Body of pancreas (tissue), 4 donors: ENCODE data around the gene MID1.

Experiments used
- POLR2A ChIP-seq, 3 donors: fragments of 450-650 bp; IDR thresholded peaks; one replicate each; pipeline ENCODE4 v1.6.1; 2016; ENCODE audit warnings: antibody characterized with exemption in 3 of 3, mild to moderate bottlenecking in 2 of 3
- TF ChIP-seq, protein P1 (sequence below), 7 experiments: fragments of 450-650 bp in 4 of 7; fragments of 200-600 bp in 3 of 7; sonication (generic) in 3 of 7; IDR thresholded peaks; one replicate each; pipeline ENCODE4 v1.5.1; 2016 to 2019; ENCODE audit warnings: antibody characterized with exemption in 7 of 7

DNA sequence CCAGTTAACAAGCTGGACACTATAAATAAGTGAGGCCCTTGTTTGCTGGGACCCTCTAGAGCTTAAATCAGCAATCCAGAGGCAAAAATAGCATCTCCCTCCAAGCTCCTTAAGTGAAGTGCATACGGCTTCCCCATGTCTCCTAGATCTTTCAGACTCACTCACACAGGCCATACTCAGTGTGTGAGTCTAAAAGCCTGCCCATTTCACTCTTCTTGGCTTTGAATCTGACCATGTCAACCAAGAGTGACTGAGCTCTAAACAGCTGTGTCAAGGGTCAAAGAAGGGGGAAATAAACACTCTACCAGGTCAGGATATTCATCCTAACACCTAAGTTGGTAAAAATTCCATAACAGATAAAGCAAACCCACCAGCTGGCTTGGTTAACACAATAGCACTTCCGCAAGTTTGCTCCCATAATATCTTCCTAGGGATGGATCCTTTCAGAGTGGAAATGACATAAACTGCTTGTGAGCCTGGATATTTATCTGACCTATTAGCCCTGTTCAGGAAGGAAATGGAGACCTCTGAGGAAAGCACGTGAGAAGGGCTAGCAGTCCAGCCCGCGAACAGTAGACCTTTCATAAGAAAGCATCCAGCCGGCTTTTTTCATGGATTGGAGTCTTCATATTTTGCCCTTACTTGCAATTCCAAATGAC is 65.6 kb downstream of the MID1 start:
- TF ChIP-seq, protein P1, sequence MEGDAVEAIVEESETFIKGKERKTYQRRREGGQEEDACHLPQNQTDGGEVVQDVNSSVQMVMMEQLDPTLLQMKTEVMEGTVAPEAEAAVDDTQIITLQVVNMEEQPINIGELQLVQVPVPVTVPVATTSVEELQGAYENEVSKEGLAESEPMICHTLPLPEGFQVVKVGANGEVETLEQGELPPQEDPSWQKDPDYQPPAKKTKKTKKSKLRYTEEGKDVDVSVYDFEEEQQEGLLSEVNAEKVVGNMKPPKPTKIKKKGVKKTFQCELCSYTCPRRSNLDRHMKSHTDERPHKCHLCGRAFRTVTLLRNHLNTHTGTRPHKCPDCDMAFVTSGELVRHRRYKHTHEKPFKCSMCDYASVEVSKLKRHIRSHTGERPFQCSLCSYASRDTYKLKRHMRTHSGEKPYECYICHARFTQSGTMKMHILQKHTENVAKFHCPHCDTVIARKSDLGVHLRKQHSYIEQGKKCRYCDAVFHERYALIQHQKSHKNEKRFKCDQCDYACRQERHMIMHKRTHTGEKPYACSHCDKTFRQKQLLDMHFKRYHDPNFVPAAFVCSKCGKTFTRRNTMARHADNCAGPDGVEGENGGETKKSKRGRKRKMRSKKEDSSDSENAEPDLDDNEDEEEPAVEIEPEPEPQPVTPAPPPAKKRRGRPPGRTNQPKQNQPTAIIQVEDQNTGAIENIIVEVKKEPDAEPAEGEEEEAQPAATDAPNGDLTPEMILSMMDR (IDR thresholded peaks at IDR 0.05) = no peak
- no peak for TF ChIP-seq POLR2A (IDR thresholded peaks at IDR 0.05)
